PC-3 (cell line): ENCODE results near the gene FZD8.

Experiments used
- EZH2phosphoT487 ChIP-seq: fragments of 300-600 bp; sonication (generic); IDR thresholded peaks from 2 replicates; pipeline ENCODE4 v1.6.1; 2018; ENCODE audit warnings: mild to moderate bottlenecking, antibody characterized with exemption, low read length, borderline replicate concordance
- TF ChIP-seq, protein P1 (sequence below): fragments of 300-600 bp; sonication (generic); conservative IDR thresholded peaks from 2 replicates; pipeline ENCODE4 v1.5.1; 2017; ENCODE audit warnings: antibody characterized with exemption, low read depth, mild to moderate bottlenecking, low read length

- TF ChIP-seq, protein P1, sequence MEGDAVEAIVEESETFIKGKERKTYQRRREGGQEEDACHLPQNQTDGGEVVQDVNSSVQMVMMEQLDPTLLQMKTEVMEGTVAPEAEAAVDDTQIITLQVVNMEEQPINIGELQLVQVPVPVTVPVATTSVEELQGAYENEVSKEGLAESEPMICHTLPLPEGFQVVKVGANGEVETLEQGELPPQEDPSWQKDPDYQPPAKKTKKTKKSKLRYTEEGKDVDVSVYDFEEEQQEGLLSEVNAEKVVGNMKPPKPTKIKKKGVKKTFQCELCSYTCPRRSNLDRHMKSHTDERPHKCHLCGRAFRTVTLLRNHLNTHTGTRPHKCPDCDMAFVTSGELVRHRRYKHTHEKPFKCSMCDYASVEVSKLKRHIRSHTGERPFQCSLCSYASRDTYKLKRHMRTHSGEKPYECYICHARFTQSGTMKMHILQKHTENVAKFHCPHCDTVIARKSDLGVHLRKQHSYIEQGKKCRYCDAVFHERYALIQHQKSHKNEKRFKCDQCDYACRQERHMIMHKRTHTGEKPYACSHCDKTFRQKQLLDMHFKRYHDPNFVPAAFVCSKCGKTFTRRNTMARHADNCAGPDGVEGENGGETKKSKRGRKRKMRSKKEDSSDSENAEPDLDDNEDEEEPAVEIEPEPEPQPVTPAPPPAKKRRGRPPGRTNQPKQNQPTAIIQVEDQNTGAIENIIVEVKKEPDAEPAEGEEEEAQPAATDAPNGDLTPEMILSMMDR: no peak
- TF ChIP-seq EZH2phosphoT487: no peak
These were observed 2.2 kb upstream of the FZD8 start for GRCh38 chr10:35644050-35644950.
